C4-2B (cell line): ENCODE measurements around the gene BAHD1.

Experiments used
- ZFX ChIP-seq: fragments of 450-650 bp; IDR thresholded peaks from 2 replicates; pipeline ENCODE4 v1.6.1; 2017
- TF ChIP-seq, protein P1 (sequence below): fragments of 450-650 bp; conservative IDR thresholded peaks from 2 replicates; pipeline ENCODE4 v1.5.1; 2017; ENCODE audit warnings: mild to moderate bottlenecking

DNA sequence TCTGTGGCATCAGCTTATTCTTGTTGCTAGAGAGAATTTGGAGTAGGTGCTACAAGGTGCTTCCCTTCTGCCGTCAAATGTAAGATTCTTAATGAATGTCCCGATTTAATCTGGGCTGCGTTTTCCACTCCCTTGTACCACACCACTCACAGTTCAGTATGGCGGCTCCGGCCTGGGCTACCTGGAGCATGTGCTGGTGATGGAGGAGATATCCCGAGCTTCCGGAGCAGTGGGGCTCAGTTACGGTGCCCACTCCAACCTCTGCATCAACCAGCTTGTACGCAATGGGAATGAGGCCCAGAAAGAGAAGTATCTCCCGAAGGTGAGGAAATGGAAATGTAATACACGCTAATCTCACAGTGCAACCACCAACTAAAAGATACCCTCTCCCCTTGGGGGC, 30.3 kb upstream of the BAHD1 start:
- TF ChIP-seq ZFX, result no peak
- TF ChIP-seq, protein P1, sequence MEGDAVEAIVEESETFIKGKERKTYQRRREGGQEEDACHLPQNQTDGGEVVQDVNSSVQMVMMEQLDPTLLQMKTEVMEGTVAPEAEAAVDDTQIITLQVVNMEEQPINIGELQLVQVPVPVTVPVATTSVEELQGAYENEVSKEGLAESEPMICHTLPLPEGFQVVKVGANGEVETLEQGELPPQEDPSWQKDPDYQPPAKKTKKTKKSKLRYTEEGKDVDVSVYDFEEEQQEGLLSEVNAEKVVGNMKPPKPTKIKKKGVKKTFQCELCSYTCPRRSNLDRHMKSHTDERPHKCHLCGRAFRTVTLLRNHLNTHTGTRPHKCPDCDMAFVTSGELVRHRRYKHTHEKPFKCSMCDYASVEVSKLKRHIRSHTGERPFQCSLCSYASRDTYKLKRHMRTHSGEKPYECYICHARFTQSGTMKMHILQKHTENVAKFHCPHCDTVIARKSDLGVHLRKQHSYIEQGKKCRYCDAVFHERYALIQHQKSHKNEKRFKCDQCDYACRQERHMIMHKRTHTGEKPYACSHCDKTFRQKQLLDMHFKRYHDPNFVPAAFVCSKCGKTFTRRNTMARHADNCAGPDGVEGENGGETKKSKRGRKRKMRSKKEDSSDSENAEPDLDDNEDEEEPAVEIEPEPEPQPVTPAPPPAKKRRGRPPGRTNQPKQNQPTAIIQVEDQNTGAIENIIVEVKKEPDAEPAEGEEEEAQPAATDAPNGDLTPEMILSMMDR, result no peak
